Measurements from ENCODE around the gene POLR3GL. TPM values are rescaled to one million over a fixed set of nuclear protein-coding genes. Genes with fewer than 3 reads are reported as not detected.

Gene POLR3GL
- polyA plus RNA-seq, 1 experiment, result 25.0 TPM

GRCh38 chr1:145977486-145978470, 13.3 kb downstream of the POLR3GL start:
- POLR2A ChIA-PET, result interaction anchor here (0.9 to 2.4 kb wide), 3 partner anchors 19 to 51 kb away, joined by 3 to 9 read pairs (median 8); partner anchors contain the start of genes RBM8A and TXNIP
- TF ChIP-seq CTCF (IDR thresholded peaks at IDR 0.05; ENCODE audit: low read depth, low read length), result peak; percentile 88
- H3K4me3 ChIP-seq (ENCODE audit: low read depth, low read length), result no peak overlapping the region
- peak overlapping the region; percentile 97 for H3K27ac ChIP-seq (ENCODE audit: low read depth, low read length)
- DNase-seq (ENCODE audit: low read depth, low spot score), result peak; percentile 63
- CTCF ChIA-PET, result interaction anchor here (0.6 to 6.3 kb wide), 38 partner anchors 10 to 269 kb away, joined by 3 to 218 read pairs (median 5); partner anchors contain the start of genes ANKRD34A, HJV, LIX1L and NUDT17
- H3K27me3 ChIP-seq (ENCODE audit: control insufficient read depth, insufficient read depth, low read length), result no peaks in the 10 kb centered on the region
- no peaks in the 10 kb centered on the region for H3K9me3 ChIP-seq (ENCODE audit: control insufficient read depth, insufficient read depth, low read length)

- no peak for TF ChIP-seq CTCF (IDR thresholded peaks at IDR 0.05; ENCODE audit: low read depth, low read length)
- H3K27ac ChIP-seq (ENCODE audit: low read depth, low read length), result peak overlapping the region; percentile 97
- no peaks in the 10 kb centered on the region for H3K9me3 ChIP-seq (ENCODE audit: control insufficient read depth, insufficient read depth, low read length)
- H3K4me3 ChIP-seq (ENCODE audit: low read depth, low read length), result no peak overlapping the region; the same call in 1 of the 2 replicates
- CTCF ChIA-PET, result interaction anchor here (0.6 to 6.3 kb wide), 18 partner anchors 10 to 187 kb away, joined by 3 to 218 read pairs (median 8); partner anchors contain the start of genes ANKRD34A, HJV, ITGA10 and LIX1L
- DNase-seq (ENCODE audit: low read depth, low spot score), result no peak
- POLR2A ChIA-PET, result interaction anchor here (1.8 to 2.4 kb wide), 2 partner anchors 19 to 51 kb away, joined by 8 to 9 read pairs; partner anchors contain the start of genes RBM8A and TXNIP
- no peaks in the 10 kb centered on the region for H3K27me3 ChIP-seq (ENCODE audit: control insufficient read depth, insufficient read depth, low read length)
These were observed 14.0 kb downstream of the POLR3GL start for GRCh38 chr1:145978471-145978853.

GRCh38 chr1:145978854-145979745, 14.6 kb downstream of the POLR3GL start:
- ChIA-PET POLR2A (interaction anchor here (0.8 to 2.4 kb wide), 6 partner anchors 15 to 73 kb away, joined by 3 to 12 read pairs (median 6); partner anchors contain the start of genes ANKRD34A, LIX1L, POLR3GL and RBM8A), CTCF (interaction anchor here (0.6 to 6.3 kb wide), 22 partner anchors 10 to 188 kb away, joined by 3 to 218 read pairs (median 6); partner anchors contain the start of genes ANKRD34A, HJV, ITGA10 and LIX1L)
- Histone ChIP-seq H3K27me3 (ENCODE audit: control insufficient read depth, insufficient read depth, low read length) (no peaks in the 10 kb centered on the region), H3K9me3 (ENCODE audit: control insufficient read depth, insufficient read depth, low read length) (no peaks in the 10 kb centered on the region), H3K27ac (ENCODE audit: low read depth, low read length) (peak overlapping the region; percentile 97), H3K4me3 (ENCODE audit: low read depth, low read length) (peak overlapping the region; percentile 44)
- peak; percentile 99 for DNase-seq (ENCODE audit: low read depth, low spot score)
- peak; percentile 48; the same call in 1 of the 2 replicates for TF ChIP-seq CTCF (IDR thresholded peaks at IDR 0.05; ENCODE audit: low read depth, low read length)

DNA sequence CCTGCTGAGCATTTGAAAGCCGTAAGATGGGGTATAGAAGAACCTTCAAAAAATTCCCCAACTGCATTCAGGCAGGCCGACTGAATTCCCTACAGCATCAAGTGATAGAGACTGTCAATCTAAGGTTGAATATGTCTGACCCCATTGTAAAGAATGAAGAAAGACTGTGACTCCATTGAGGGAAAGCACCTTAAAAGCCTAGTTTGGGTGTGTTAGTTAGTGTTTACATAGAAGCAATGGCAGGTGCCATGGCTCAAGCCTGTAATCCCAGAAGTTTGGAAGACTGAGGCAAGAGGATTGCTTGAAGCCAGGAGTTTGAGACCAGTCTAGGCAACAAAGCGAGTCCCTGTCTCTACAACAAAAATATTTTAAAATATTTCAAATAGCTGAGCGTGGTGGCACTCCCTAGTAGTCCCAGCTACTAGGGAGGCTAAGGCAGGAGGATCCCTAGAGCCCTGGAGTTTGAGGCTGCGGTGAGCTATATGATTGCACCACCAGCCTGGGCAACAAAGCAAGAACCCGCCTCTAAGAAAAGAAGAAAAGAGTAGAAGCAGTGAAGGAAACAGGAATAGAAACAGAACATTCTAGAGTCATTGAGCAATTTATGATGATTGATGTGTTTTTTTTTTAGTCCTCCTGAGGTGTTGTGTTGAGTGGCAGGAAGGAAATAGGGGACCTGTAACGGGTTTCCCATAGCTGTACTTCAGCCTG, 15.4 kb downstream of the POLR3GL start:
- H3K4me3 ChIP-seq (ENCODE audit: low read depth, low read length), result no peak overlapping the region
- ChIA-PET POLR2A (interaction anchor here (0.8 to 2.4 kb wide), 6 partner anchors 16 to 72 kb away, joined by 3 to 12 read pairs (median 6); partner anchors contain the start of genes ANKRD34A, LIX1L, POLR3GL and RBM8A), CTCF (interaction anchor here (1.1 to 6.3 kb wide), 15 partner anchors 9 to 88 kb away, joined by 3 to 218 read pairs (median 8); partner anchors contain the start of genes ANKRD34A, HJV, ITGA10 and LIX1L)
- H3K27ac ChIP-seq (ENCODE audit: low read depth, low read length), result peak overlapping the region; percentile 90
- no peaks in the 10 kb centered on the region for H3K9me3 ChIP-seq (ENCODE audit: control insufficient read depth, insufficient read depth, low read length)
- TF ChIP-seq CTCF (IDR thresholded peaks at IDR 0.05; ENCODE audit: low read depth, low read length), result no peak
- H3K27me3 ChIP-seq (ENCODE audit: control insufficient read depth, insufficient read depth, low read length), result no peaks in the 10 kb centered on the region
- no peak for DNase-seq (ENCODE audit: low read depth, low spot score)
